ENCODE results near the gene GRB10. TPM values are rescaled to one million over a fixed set of nuclear protein-coding genes. Genes with fewer than 3 reads are reported as not detected.

The GRB10 gene
- polyA plus RNA-seq, 1 donor = 16.5 TPM

DNA sequence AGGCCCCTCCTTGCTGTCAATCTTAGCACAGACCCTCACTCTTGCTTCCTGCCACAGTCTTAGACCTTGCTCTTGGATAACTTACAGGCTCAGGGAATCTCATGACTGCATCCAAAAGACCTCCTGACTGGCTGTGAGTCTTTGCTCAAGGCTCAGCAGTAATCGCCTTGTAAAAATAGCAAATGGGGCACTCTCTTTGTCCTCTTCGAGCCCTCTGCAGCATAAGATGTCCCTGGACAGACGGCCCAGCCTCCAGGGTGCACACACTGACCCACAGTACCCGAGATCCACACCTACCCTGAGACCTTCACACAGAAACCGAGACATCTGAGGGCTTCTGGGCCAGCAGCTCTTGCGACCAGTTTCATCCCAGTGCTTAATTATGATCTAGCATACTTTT, 151.6 kb downstream of the GRB10 start:
- no peak for DNase-seq

DNA sequence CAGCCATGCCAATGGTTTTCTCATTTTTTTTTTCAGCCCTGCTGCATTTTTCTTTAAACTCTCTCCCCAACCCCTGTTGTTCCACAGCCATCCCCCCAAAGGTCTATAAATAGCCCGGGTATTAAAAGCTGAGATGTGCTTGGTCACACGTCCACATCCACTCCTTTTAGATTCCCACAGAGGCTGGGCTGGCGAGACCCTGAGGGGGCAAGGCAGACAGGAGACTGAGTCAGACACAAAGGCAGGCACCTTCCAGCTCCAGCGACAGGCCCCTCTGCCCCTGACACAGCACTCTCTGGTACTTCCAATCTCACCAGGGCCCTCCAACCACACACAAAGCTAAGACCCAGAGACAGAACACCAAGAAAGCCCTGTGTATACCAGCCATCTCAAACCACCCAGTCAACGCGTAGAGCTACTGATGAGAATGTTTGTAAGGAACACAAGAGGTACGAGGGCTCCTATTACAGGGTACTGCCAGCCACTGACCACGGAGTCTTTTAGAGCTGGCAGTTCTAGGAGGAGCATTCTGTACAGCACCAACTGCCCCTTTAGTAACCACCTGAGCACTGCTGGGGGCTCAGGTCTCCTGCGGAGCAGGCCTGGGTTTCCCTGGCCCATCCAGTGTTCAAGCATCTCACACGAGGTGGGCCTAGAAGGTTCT, 153.3 kb downstream of the GRB10 start:
- no peak for DNase-seq

- no peak for DNase-seq
Measured at GRCh38 chr7:50628434-50629084, 154.1 kb downstream of the GRB10 start.

DNA sequence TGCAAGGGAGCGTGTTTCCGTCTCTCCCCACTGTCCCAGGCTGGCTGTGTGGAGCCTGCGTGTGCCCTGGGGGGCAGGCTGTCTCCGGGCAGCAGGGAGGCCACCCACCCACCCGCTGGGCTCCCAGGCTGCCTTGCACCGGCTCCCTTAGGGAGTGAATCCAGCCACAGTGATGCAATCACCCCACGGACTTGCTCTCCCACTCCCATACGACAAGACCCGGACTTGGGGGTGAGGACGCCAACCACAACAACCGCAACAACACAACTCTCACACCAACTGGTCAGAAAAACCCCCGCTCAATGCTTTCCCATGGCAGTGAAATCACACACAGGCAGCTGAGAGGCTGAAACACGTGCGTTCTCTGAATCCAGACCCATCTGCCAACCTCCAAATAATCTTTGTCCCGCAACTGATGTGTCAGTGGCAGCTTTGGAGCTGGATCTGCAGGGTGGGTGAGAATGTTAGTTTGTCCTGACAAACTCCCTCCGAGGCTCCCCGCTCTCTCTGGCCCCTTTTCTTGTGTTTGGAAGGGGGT, 154.8 kb downstream of the GRB10 start:
- no peak for DNase-seq

DNA sequence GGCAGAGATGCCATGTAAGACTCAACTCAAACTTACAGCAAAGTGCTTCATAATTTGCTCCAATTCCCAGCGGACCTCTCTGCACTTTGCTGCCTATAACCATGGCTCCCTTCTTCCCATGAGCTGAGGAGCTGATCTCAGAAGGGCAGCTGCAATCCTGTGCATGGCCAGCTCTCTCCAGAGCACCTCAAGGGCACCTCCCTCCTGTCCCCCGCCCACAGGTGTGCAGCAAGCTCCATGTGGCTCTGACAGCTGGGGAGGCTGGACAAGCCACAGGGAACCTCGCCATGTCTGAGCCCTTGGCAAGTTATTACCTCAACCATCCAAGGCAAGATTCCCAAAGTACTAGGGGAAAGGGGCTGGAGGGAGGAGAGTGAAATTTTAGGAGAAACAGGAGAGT, 156.4 kb downstream of the GRB10 start:
- DNase-seq = no peak

DNA sequence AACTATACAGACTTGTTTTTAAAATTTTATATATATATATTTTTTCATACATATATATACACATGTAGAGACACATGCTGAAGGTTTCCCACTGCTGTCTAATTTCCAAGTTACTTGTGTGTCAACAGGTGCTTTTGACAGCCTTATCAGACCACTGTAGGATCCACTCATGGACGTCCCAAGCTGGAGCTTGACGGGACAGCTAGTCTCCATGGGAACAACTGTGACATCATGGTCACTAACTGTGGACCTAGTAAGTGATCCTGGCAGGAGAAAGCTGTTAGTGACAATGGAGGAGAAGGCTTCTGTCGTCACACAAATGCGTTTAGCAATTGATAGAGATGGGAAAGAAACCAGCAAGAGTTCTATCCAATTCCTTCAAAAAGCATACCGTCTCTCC, 157.3 kb downstream of the GRB10 start:
- DNase-seq = no peak

DNA sequence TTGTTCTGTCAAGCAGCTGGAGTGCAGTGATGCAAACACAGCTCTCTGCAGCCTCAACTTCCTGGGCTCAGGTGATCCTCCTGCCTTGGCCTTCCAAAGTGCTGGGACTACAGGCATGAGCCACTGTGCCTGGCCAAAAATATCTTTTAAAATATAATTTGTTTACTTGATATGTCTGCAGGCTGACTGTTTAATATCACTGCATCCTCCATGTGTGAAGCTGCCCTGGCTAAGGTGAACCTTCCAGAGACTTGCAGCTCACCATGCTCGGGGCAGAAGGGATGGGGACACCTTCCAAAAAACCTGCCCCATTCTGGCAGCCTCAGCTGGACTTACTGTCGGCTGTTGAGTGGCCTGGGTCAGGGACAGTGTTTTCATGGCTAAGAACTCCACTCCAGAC, 159.9 kb downstream of the GRB10 start:
- no peak for DNase-seq

GRCh38 chr7:50621973-50622490, 160.7 kb downstream of the GRB10 start:
- no peak for DNase-seq

DNA sequence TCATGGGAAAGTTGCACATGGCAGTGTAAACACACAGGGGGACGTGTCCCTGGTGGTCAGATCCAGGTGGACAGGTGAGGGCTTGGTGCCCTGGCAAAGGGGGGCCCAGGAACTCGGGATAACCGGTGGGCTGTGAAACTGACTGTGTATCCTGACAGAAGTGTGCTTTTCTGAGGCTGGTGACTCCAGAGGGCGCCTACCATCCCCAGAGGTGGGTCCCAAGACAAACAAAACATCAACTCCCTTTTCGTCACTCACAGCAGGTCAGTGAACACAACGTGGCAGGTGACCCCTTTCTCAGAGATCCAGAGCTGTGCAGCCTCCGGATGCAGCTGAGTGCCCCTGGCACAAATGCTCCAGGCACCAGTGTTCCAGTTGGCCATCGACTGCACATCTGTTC, 161.5 kb downstream of the GRB10 start:
- DNase-seq = no peak

GRCh38 chr7:50620433-50620832, 162.3 kb downstream of the GRB10 start:
- peak; percentile 52 for DNase-seq

DNA sequence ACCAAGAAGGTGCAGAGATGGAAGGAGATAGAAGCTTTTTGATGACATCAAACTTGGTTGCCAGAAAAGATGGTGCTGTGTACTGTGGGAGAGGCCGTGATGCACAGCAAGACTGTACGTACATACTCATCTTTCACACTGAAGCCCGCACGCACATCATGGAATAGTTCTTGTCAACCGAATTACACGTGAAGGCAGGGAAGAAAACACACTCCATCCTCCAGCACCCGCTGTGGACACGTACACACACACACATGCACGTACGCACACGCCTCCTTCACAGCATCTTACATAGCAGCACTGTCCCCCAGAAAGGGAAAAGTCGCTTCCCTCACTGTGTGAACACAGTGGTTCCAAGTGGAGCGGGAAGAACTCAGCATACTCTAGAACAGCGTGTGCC, 163.0 kb downstream of the GRB10 start:
- no peak for DNase-seq

DNA sequence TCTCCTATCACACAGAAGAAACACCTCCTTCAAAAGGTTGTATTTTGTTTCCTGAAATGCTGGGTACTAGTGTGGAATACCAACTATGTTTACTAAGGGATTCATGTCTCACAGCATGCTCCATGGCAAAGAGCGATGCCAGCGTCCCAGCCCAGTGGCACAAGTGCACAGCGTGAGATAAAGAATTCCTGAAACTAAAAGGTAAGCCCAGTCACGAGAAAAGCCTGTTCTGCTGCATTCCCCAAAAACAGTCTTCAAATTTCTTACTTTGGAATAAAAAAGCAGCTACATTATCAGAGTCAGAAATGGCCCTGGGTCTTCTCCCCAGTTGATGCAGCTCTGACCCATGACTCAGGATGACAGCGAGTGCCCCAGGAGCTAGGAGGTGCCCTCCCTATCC, 164.4 kb downstream of the GRB10 start:
- DNase-seq = no peak

- no peak for DNase-seq
Measured at GRCh38 chr7:50615519-50616080, 167.1 kb downstream of the GRB10 start.

DNA sequence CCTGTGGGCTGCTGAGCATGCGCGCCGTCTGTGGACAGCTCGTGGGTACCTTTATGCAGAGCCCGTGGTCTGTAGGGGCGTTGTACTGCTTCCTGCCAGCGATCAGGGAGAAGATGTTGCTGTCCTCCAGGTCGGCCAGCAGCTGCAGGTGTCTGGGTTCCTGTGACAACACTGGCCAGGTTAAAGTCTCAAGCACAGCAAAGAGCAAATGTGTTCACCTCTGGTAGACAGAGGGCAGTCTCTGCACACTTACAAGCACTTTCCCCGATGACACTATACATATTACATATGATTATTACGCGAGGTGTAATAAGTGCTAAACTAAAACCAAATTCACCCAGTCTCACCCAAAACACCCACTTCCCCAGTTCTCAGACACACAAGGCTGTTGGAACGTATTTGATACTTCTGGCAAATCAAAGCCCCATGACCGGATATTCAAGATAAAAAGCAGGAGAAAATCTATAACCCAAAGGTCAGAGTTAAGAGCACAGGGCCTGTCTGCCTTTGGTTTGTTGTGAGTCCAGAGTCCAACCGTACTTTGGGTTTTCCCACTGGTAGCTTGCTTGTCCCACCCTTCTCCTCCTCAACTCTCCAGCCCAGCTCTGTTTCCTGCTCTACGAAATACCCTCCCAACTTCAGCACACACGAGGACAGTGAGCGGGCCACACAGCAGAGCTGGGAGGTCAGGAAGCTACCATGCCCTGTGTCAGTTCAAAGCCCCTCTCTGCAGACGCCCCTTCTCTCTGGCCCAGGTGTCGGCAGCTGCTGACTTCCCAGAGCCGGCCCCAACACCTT, 167.8 kb downstream of the GRB10 start:
- no peak for DNase-seq

DNA sequence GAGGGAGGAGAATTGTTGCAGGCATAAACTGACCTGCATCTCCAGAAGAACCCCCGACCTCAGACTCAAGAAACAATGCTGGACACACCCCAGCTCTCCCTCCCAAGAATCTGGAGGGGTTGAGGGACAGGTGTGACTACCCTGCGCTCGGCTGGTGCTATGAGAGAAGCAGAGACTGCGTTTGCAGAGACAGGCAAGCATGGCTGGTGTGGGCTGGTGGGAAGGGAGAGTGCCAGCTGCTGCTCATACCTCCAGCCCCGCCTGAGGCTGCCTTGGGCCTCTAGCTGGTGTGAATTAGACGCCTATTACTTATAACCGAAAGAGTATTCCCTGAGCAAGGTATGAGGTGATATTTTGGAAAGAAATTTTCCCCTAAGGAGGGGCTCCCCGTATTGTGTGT, 169.2 kb downstream of the GRB10 start:
- no peak for DNase-seq

GRCh38 chr7:50612704-50613103, 170.0 kb downstream of the GRB10 start:
- no peak for DNase-seq

DNA sequence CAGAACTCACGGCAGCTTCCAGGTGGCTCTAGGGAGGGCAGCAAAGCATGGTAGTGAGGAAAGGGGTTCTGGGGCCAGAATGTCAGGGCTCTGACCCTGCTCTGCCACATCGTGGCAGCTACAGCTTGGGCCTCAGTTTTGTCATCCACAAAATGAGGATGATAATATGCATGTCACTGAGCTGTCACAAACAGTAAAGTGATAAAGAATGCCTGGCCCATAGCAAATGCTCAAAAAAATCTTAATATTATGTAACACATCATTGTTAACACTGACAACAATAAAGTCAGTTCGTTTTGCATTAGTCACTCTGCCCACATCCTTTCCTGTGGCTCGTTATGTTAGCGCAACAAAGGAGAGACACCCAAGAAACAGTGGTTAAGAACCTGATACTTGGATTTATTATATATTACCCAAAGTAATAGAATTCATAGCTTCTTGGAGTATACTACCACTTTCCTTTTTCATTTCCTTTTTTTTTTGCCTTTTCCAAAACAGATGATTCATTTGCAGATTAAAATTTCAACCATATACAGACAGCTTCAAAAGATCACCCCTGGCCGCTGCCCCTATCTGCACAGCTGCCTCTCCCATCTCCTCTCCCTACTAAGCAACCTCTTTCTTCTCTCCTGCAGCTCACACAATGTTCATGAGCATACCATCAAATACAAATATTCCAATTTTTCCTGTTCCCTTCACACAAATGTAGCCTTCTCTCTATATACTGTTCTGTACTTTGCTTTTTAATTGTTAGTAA, 172.0 kb downstream of the GRB10 start:
- DNase-seq = no peak

DNA sequence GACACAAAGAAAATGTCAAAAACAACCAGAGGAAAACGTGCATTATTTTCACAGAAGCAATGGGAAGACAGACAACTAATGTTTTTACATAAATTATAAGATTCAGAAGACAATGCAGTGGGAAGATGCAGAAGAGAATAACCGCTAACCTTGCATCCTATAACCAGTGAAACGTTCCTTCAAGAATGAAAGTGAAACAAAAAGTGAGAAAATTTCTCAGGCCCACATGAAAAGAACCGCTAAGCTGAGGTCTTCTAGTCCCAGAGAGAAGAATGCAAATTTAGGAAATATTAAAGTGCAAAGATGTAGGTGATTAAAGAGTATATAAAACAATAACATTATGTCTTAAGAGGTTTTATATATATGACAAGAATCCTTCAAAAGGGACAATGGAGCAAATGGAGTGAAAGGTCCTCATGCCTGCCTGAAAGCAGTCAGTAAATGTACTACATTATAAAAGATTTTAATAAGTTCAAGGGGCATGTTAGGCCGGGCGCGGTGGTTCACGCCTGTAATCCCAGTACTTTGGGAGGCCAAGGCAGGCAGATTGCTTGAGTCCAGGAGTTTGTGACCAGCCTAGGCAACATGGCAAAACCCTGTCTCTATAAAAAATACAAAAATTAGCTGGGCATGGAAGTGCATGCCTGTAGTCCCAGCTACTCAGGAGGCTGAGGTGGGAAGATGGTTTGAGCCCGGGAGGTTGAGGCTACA, 174.3 kb downstream of the GRB10 start:
- no peak for DNase-seq

GRCh38 chr7:50607524-50608125, 175.1 kb downstream of the GRB10 start:
- no peak for DNase-seq

- no peak for DNase-seq
Measured at GRCh38 chr7:50605059-50605458, 177.6 kb downstream of the GRB10 start.

DNA sequence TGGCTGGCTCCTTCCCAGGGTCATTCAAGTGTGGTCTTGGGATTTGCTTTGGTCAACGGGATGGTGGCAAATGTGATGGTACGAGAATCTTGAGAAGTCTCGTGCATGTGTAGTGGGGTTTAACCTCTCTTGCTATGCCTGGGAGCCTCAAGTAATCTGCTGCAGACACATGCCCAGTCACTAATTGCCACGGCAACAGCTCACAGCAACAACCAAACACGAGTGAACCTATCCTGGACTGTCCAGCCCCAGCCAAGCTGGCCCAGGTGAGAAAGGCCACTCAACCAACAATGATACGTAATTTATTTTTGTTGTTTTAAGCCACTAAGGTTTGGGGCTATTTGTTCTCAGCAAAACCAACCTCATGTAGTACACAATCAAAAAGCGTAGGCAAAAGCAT, 179.4 kb downstream of the GRB10 start:
- no peak for DNase-seq

Data from hindlimb muscle (tissue), 1 donor.